ENCODE results near the gene KRTAP19-1.
"Not testable (repeated sequence)": the region's sequence is repeated elsewhere in the genome, so short reads cannot be mapped to it uniquely, and the experiment has no call there.

The KRTAP19-1 gene

DNA sequence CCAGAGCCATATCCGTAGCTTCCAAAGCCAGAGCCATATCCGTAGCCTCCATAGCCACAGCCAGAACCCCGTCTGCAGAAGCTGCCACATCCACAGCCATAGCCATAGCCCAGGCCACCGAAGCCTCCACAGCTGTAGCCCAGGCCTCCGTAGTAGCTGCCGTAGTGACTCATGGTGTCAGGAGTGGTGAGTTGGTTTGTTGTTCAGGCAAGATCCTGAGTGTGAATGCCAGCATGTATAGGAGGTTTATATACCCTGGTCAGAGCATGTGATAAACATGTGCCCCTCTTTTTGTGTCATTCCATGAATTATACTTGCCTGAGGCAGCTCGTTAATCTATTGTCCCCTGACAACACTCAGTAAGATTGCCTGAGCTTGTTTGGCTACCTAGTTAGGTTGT is at the start of gene KRTAP19-1:
KRTAP19-1 (minus strand) TSS at position 223 of the 400 bp plus-strand sequence; CDS start at position 173, 50 bp downstream.
- H3K27ac ChIP-seq (ENCODE audit: low read depth, low read length): no peak within 1 kb of the TSS
- H3K9ac ChIP-seq (ENCODE audit: low read length): no peak within 1 kb of the TSS
- no peak within 1 kb of the TSS for H3K4me3 ChIP-seq (ENCODE audit: low read depth, low read length)
- H3K27me3 ChIP-seq (ENCODE audit: control insufficient read depth, insufficient read depth, low read length): no peaks in the 10 kb centered on the region
- H3K4me1 ChIP-seq (ENCODE audit: control insufficient read depth, insufficient read depth, low read length): no peaks in the 10 kb centered on the region
- peaks cover under 1% of the 10 kb centered on the region; the same call in 1 of the 2 replicates for H3K9me3 ChIP-seq (ENCODE audit: control insufficient read depth, insufficient read depth, low read depth, low read length)
- no peaks in the 10 kb centered on the region for H3K36me3 ChIP-seq (ENCODE audit: control insufficient read depth, insufficient read depth, low read length)

DNA sequence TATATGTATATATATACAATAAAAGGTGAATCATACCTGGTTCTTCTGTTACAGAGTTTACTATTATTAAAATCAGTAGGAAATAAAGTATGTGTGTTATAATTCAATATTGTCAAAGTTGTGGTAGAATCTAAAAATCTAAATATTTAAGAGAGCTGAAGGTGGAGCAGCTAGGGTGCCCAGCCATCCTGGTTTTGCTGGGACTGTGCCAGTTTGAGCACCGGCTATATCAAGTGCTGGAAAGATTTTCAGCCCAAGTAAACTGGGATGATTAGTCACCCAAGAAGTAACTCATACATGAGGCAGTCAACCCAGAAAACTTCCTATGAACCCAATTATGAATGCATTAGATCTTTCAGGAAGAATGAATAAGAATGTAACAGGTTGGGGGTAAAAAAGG is 38.7 kb upstream of the KRTAP19-1 start:
- H3K4me3 ChIP-seq (ENCODE audit: low read depth, low read length): no peak overlapping the region
- no peaks in the 10 kb centered on the region for H3K4me1 ChIP-seq (ENCODE audit: control insufficient read depth, insufficient read depth, low read length)
- H3K36me3 ChIP-seq (ENCODE audit: control insufficient read depth, insufficient read depth, low read length): no peaks in the 10 kb centered on the region
- no peaks in the 10 kb centered on the region for H3K27me3 ChIP-seq (ENCODE audit: control insufficient read depth, insufficient read depth, low read length)
- peaks cover 5% of the 10 kb centered on the region; the same call in 1 of the 2 replicates for H3K9me3 ChIP-seq (ENCODE audit: control insufficient read depth, insufficient read depth, low read depth, low read length)
- no peak overlapping the region for H3K9ac ChIP-seq (ENCODE audit: low read length)
- H3K27ac ChIP-seq (ENCODE audit: low read depth, low read length): no peak overlapping the region

DNA sequence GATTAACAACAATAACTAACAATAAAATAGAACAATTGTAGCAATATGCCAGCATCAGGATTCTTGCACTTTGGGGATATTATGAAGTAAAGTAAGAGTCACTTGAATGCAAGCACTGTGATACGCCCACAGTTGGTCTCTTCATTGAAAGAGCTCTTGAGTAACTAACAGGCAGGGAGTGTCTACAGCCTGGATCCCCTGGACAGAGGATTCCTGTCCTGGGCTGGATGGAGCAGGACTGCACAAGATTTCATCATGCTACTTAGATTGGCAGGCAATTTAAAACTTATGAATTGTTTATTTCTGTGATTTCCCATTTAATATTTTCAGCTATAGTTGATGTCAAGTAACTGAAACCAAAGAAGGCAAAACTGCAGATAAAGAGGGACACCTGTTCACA is 35.5 kb upstream of the KRTAP19-1 start:
- H3K9ac ChIP-seq (ENCODE audit: low read length): no peak overlapping the region
- H3K4me3 ChIP-seq (ENCODE audit: low read depth, low read length): no peak overlapping the region
- no peaks in the 10 kb centered on the region for H3K9me3 ChIP-seq (ENCODE audit: control insufficient read depth, insufficient read depth, low read depth, low read length)
- H3K27me3 ChIP-seq (ENCODE audit: control insufficient read depth, insufficient read depth, low read length): no peaks in the 10 kb centered on the region
- H3K36me3 ChIP-seq (ENCODE audit: control insufficient read depth, insufficient read depth, low read length): no peaks in the 10 kb centered on the region
- no peak overlapping the region for H3K27ac ChIP-seq (ENCODE audit: low read depth, low read length)
- no peaks in the 10 kb centered on the region for H3K4me1 ChIP-seq (ENCODE audit: control insufficient read depth, insufficient read depth, low read length)

DNA sequence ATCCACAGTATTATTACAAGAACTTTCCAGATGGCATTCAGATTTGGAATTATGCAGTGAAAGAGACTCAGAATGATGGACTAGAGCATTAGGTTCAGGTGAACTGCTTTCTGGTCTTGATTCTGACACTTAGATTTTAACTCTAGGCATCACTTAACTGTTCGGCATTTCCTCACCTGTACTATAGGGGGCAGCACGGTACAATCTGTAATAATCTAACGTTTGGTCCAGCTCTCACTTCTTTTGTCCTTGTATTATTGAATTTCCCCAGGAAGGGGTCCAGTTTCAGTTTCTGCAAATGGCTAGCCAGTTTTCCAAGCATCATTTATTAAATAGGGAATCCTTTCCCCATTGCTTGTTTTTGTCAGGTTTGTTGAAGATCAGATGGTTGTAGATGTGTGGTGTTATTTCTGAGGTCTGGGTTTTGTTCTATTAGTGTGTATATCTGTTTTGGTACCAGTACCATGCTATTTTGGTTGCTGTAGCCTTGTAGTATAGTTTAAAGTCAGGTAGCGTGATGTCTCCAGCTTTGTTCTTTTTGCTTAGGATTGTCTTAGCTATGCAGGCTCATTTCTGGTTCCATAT is 25.5 kb upstream of the KRTAP19-1 start:
- H3K9me3 ChIP-seq (ENCODE audit: control insufficient read depth, insufficient read depth, low read depth, low read length); H3K4me3 ChIP-seq (ENCODE audit: low read depth, low read length); H3K9ac ChIP-seq (ENCODE audit: low read length); H3K36me3 ChIP-seq (ENCODE audit: control insufficient read depth, insufficient read depth, low read length); H3K27me3 ChIP-seq (ENCODE audit: control insufficient read depth, insufficient read depth, low read length); H3K4me1 ChIP-seq (ENCODE audit: control insufficient read depth, insufficient read depth, low read length); H3K27ac ChIP-seq (ENCODE audit: low read depth, low read length): not testable (repeated sequence)

DNA sequence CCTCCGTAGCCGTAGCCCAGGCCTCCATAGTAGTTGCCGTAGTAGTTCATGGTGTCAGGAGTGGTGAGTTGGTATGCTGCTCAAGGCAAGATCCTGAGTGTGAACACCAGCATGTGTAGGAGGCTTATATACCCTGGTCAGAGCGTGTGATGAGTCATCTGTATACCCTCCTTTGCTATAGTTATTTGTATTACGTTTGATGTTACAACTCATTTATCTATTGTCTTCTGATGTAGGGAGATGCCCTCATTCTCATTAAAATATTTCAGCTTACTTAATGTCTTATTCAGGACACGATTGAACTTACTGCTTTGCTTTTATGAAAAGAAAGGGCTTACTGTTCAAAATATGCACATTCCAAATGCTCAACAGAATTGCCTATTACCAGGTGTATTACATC is 21.9 kb upstream of the KRTAP19-1 start, which contains the start of gene KRTAP19-5:
KRTAP19-5 (minus strand) TSS at position 101 of the 400 bp plus-strand sequence; CDS start at position 50, 51 bp downstream.
- Histone ChIP-seq H3K9me3 (ENCODE audit: control insufficient read depth, insufficient read depth, low read depth, low read length) (no peaks in the 10 kb centered on the region), H3K4me3 (ENCODE audit: low read depth, low read length) (no peak within 1 kb of the TSS), H3K27me3 (ENCODE audit: control insufficient read depth, insufficient read depth, low read length) (no peaks in the 10 kb centered on the region), H3K36me3 (ENCODE audit: control insufficient read depth, insufficient read depth, low read length) (no peaks in the 10 kb centered on the region), H3K4me1 (ENCODE audit: control insufficient read depth, insufficient read depth, low read length) (no peaks in the 10 kb centered on the region), H3K27ac (ENCODE audit: low read depth, low read length) (no peak within 1 kb of the TSS), H3K9ac (ENCODE audit: low read length) (no peak within 1 kb of the TSS)

DNA sequence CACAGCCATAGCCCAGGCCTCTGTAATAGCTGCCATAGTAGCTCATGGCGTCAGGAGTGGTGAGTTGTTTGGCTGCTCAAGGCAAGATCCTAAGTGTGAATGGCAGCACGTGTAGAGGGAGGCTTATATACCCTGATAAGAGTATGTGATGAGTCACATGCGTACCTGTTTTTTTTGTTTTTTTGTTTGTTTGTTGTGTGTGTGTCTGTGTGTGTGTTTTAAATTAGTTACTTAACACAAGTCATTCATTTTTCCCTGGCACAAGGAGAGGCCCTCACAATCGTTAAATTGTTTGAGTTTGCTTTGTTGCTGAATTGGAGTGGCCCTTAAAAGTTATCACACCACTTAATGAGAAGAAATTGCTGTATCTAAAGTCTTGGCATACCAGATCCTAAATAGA is 16.9 kb upstream of the KRTAP19-1 start, which contains the start of gene KRTAP19-4:
KRTAP19-4 (minus strand) TSS at position 101 of the 400 bp plus-strand sequence; CDS start at position 46, 55 bp downstream.
- H3K27me3 ChIP-seq (ENCODE audit: control insufficient read depth, insufficient read depth, low read length): no peaks in the 10 kb centered on the region
- no peak within 1 kb of the TSS for H3K4me3 ChIP-seq (ENCODE audit: low read depth, low read length)
- H3K9ac ChIP-seq (ENCODE audit: low read length): no peak within 1 kb of the TSS
- no peaks in the 10 kb centered on the region for H3K36me3 ChIP-seq (ENCODE audit: control insufficient read depth, insufficient read depth, low read length)
- H3K4me1 ChIP-seq (ENCODE audit: control insufficient read depth, insufficient read depth, low read length): no peaks in the 10 kb centered on the region
- no peaks in the 10 kb centered on the region for H3K9me3 ChIP-seq (ENCODE audit: control insufficient read depth, insufficient read depth, low read depth, low read length)
- no peak within 1 kb of the TSS for H3K27ac ChIP-seq (ENCODE audit: low read depth, low read length)

DNA sequence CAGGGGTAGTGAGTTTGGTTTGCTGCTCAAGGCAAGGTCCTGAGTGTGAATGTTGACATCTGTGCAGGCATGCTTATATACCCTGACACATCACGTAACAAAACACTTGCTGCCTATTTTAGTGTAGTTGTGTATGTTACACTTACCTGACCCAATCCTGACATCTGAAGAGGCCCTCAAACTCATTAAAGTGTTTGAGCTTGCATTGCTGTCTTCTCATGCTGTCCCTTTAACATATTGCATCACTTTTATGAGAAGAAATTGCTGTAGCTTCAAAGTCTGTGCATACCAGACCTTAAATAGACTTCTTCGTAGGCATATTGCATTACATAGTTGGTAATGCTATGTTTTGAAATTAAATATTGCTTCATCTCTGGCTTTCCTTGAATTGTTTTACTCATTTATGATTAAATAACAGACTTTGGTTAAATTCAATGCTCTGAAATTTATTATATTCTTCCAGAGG is 11.8 kb upstream of the KRTAP19-1 start, which contains the start of gene KRTAP19-3:
KRTAP19-3 (minus strand) TSS at position 51 of the 466 bp plus-strand sequence. CDS start 56 bp downstream, outside the sequence.
- no peak within 1 kb of the TSS for H3K4me3 ChIP-seq (ENCODE audit: low read depth, low read length)
- H3K36me3 ChIP-seq (ENCODE audit: control insufficient read depth, insufficient read depth, low read length): no peaks in the 10 kb centered on the region
- no peak within 1 kb of the TSS for H3K27ac ChIP-seq (ENCODE audit: low read depth, low read length)
- H3K4me1 ChIP-seq (ENCODE audit: control insufficient read depth, insufficient read depth, low read length): no peaks in the 10 kb centered on the region
- H3K9me3 ChIP-seq (ENCODE audit: control insufficient read depth, insufficient read depth, low read depth, low read length): peaks cover 7% of the 10 kb centered on the region; the same call in 1 of the 2 replicates
- no peaks in the 10 kb centered on the region for H3K27me3 ChIP-seq (ENCODE audit: control insufficient read depth, insufficient read depth, low read length)
- H3K9ac ChIP-seq (ENCODE audit: low read length): no peak within 1 kb of the TSS

DNA sequence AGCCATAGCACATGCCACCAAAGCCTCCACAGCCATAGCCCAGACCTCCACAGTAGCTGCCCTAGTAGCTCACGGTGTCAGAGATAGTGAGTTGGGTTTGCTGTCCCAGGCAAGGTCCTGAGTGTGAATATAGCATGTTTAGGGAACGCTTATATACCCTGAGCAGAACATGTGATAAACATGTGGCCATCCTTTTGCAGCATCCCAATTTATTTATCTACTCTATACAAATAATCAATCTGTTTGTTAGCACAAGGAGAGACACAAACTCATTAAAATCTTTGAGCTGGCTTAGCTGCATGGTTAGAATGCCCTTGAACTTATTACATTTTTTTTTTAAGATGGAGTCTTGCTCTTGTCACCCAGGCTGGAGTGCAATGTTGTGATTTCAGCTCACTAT is 7.2 kb upstream of the KRTAP19-1 start, which contains the start of gene KRTAP19-2:
KRTAP19-2 (minus strand) TSS at position 101 of the 400 bp plus-strand sequence; CDS start at position 13, 88 bp downstream.
- H3K9ac ChIP-seq (ENCODE audit: low read length): no peak within 1 kb of the TSS
- peaks cover 24% of the 10 kb centered on the region for H3K9me3 ChIP-seq (ENCODE audit: control insufficient read depth, insufficient read depth, low read depth, low read length)

DNA sequence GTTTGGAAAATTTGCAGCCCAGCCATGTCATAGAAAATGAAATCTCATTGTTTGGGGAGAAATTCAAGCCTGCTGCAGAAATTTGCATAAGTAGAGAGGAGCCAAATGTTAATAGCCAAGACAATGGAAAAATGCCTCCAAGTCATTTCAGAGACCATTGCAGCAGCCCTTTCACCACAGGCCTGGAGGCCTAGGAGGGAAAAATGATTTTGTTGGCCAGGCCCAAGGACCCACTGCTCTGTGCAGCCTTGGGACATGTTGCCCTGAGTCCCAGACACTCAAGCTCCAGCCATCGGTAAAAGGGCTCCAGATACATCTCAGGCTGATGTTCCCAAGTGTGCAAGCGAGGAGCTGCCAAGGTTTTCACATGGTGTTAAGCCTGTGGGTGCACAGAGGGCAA is 6.0 kb upstream of the KRTAP19-1 start:
- Histone ChIP-seq H3K4me1 (ENCODE audit: control insufficient read depth, insufficient read depth, low read length) (no peaks in the 10 kb centered on the region), H3K36me3 (ENCODE audit: control insufficient read depth, insufficient read depth, low read length) (no peaks in the 10 kb centered on the region), H3K9me3 (ENCODE audit: control insufficient read depth, insufficient read depth, low read depth, low read length) (peaks cover 24% of the 10 kb centered on the region), H3K4me3 (ENCODE audit: low read depth, low read length) (no peak overlapping the region), H3K27me3 (ENCODE audit: control insufficient read depth, insufficient read depth, low read length) (no peaks in the 10 kb centered on the region), H3K27ac (ENCODE audit: low read depth, low read length) (no peak overlapping the region), H3K9ac (ENCODE audit: low read length) (no peak overlapping the region)

More for the DNA sequence above, 7.2 kb upstream of the KRTAP19-1 start, which contains the start of gene KRTAP19-2:
- Histone ChIP-seq H3K27ac (ENCODE audit: low read depth, low read length) (no peak within 1 kb of the TSS), H3K27me3 (ENCODE audit: control insufficient read depth, insufficient read depth, low read length) (no peaks in the 10 kb centered on the region), H3K4me1 (ENCODE audit: control insufficient read depth, insufficient read depth, low read length) (no peaks in the 10 kb centered on the region), H3K4me3 (ENCODE audit: low read depth, low read length) (no peak within 1 kb of the TSS), H3K36me3 (ENCODE audit: control insufficient read depth, insufficient read depth, low read length) (no peaks in the 10 kb centered on the region)

DNA sequence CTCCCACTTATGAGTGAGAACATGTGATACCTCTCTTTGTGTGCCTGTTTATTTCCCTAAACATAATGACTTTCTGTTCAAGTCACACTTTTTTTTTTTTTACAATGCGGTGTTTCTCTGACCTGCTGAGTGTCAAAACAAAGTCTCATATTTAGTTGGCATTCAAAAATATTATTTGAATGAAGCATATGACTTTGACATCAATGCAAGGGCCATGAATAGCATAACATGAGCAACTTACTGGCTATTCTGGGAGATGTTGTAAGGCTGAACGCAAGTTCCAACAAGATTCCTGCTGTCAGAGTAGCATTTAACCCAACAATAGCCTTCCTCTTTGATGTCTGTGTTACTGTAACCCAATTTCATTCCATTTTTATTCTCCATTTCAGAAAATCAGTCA is 2.0 kb upstream of the KRTAP19-1 start:
- Histone ChIP-seq H3K4me3 (ENCODE audit: low read depth, low read length) (no peak overlapping the region), H3K27me3 (ENCODE audit: control insufficient read depth, insufficient read depth, low read length) (no peaks in the 10 kb centered on the region), H3K9ac (ENCODE audit: low read length) (no peak overlapping the region), H3K36me3 (ENCODE audit: control insufficient read depth, insufficient read depth, low read length) (no peaks in the 10 kb centered on the region), H3K9me3 (ENCODE audit: control insufficient read depth, insufficient read depth, low read depth, low read length) (peaks cover 18% of the 10 kb centered on the region), H3K4me1 (ENCODE audit: control insufficient read depth, insufficient read depth, low read length) (no peaks in the 10 kb centered on the region), H3K27ac (ENCODE audit: low read depth, low read length) (no peak overlapping the region)

DNA sequence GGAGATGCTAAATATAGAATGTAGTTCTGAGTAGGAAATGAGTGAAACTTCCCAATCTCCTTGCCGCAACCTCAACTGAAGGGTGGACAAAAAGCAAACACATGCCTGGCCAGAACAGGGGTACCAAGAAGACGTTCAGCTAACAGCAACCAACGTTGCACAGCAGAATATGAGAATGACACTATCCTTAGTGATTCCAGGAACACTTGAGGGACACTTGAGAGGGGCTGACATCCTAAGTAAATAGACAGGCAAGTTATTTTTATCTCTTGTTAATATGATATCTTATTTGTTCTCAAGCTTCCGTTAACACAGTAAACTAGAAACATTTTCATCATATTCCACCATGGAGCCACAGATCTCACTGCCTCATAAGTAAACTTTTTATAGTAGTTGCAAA is 908 bp downstream of the KRTAP19-1 start:
- Histone ChIP-seq H3K9ac (ENCODE audit: low read length) (no peak overlapping the region), H3K27ac (ENCODE audit: low read depth, low read length) (no peak overlapping the region), H3K36me3 (ENCODE audit: control insufficient read depth, insufficient read depth, low read length) (no peaks in the 10 kb centered on the region), H3K4me1 (ENCODE audit: control insufficient read depth, insufficient read depth, low read length) (no peaks in the 10 kb centered on the region), H3K27me3 (ENCODE audit: control insufficient read depth, insufficient read depth, low read length) (no peaks in the 10 kb centered on the region), H3K9me3 (ENCODE audit: control insufficient read depth, insufficient read depth, low read depth, low read length) (no peaks in the 10 kb centered on the region), H3K4me3 (ENCODE audit: low read depth, low read length) (no peak overlapping the region)
